ENCODE measurements around the gene PLAC9.

Gene PLAC9

DNA sequence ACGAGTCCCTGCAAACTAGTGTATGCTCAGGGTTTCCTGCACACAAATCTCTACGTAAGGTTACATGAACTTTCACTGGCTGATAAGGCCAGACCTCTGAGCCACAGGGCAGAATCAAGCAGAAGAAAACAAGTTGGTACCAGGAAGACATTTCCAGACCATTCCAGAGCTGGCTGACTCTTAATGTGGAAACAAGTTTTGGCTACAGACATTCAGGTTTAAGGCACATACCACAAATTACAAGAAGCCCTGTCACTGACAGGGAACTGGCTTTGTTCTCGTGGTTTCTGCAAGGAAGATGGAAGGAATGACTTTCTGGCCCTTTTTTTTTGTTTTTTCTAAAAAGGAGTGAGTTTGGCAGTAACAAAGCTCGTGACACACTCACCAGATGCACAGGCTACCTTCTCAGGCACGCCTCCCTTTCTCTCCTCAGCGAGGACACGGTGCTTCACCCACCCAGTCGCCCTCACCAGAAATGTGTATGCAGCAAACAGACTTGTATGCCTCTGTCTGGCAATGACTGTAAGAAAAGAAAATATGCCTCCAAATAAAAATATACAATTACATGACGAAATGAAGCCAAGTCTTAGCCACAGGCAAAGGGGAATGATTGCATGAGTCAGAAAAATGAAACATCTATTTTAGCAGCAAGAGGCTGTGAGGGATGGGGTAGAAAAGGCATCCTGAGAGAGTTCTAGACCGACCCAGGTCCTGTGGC, 22.6 kb downstream of the PLAC9 start:
- H3K9me3 Mint-ChIP-seq, result peaks cover 6% of the 10 kb centered on the region
- H3K4me3 Mint-ChIP-seq, result no peak overlapping the region
- peaks cover 48% of the 10 kb centered on the region for H3K4me1 Mint-ChIP-seq
- TF ChIP-seq CTCF (IDR thresholded peaks at IDR 0.05; ENCODE audit: unreplicated experiment in 3 of 3), result no peak
- peaks cover 4% of the 10 kb centered on the region for H3K27me3 Mint-ChIP-seq (ENCODE audit: low read depth)
- H3K27ac Mint-ChIP-seq, result peak overlapping the region in 2 of 3 experiments; percentile 66
- H3K36me3 Mint-ChIP-seq (ENCODE audit: low read depth), result peaks cover 54% of the 10 kb centered on the region

DNA sequence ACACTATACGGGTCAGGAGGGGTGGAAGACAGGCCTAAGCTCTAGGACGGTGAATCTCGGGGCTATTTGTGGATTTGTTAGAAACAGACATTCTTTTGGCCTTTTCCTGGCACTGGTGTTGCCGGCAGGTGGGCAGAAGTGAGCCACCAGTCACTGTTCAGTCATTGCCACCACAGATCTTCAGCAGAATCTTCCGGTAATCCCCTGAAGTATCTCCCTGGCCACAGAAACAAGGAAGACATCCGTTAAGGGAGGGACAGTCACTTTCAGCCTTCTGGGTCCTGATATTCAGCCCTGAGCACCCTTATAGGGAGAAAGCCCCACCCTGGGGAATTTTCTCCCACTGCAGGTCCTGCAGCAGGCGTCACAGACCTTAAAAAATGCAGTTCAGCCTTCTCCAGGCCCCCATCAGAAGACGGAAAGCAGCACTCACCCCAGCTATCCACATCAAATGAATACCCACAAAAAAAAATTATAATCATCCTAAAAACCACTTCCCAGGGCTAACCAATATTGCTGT, 23.2 kb downstream of the PLAC9 start:
- Mint-ChIP-seq H3K27ac (peak overlapping the region; percentile 38 to 66 (median 66)), H3K4me1 (peaks cover 52% of the 10 kb centered on the region), H3K36me3 (ENCODE audit: low read depth) (peaks cover 51% of the 10 kb centered on the region), H3K9me3 (peaks cover 2% of the 10 kb centered on the region), H3K27me3 (ENCODE audit: low read depth) (peaks cover 4% of the 10 kb centered on the region), H3K4me3 (no peak overlapping the region)
- no peak for TF ChIP-seq CTCF (IDR thresholded peaks at IDR 0.05; ENCODE audit: unreplicated experiment in 3 of 3)

DNA sequence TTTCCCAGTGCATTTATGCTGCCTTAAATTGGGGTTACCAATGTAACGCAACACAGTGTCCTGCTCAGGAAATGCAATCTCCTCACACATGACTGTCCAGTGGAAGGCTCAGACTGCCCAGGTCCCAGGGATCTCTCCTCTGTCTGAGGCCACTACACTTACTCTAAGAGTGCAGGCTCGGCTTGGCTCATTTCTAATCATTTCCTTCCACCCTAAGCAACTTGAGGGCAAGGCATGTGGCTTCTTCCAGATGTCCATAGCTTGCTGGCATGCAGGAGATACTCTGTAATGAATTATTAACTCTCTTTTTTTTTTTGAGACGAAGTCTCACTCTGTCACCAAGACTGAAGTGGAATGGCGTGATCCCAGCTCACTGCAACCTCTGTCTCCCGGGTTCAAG, 23.7 kb downstream of the PLAC9 start:
- Mint-ChIP-seq H3K9me3 (peaks cover 2% of the 10 kb centered on the region), H3K4me3 (no peak overlapping the region), H3K36me3 (ENCODE audit: low read depth) (peaks cover 50% of the 10 kb centered on the region), H3K4me1 (peaks cover 55% of the 10 kb centered on the region), H3K27me3 (ENCODE audit: low read depth) (peaks cover 4% of the 10 kb centered on the region), H3K27ac (peak overlapping the region in 2 of 3 experiments; percentile 38 to 66)
- TF ChIP-seq CTCF (IDR thresholded peaks at IDR 0.05; ENCODE audit: unreplicated experiment in 3 of 3), result no peak

DNA sequence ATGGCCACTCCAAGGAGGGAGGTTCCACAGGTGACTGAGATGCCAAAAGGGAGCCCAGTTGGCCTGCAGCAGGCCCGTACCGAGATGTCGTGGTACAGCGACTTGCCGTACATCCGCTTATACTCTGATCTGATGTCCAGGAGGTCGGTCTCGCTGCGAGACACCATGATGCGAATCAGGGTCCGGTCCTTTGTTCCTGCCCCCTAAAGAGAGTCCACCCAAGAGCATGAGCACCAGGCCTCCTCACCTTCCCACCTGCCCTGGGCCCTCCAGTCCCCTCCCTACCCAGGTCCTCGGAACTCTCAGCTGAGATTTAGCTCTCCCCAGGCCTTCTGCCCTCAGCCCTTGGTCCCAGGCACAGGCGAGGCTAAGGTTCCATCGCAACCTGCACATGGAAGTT, 25.0 kb downstream of the PLAC9 start:
- no peak for TF ChIP-seq CTCF (IDR thresholded peaks at IDR 0.05; ENCODE audit: unreplicated experiment in 3 of 3)
- no peak overlapping the region for H3K27ac Mint-ChIP-seq

DNA sequence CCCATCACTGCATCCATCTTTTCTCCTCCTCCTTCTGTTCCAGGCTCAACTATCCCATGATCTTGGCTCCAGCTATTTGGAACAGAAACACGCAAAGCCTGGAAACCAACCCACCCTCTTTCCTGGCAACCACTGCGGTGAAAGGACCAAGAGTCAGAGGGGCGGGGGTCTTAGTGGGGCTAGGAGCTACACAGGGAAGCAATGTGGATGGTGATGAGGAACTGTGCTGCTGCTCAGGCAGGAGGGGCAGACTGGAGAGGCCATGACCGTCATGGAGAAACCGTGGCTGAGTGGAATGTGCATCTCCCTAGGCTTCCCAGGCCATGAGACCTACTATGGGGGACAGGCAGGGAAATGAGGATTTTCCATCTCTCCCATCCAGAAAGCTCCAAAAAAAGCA, 25.6 kb downstream of the PLAC9 start:
- Mint-ChIP-seq H3K4me3 (no peak overlapping the region), H3K27ac (peak overlapping the region; percentile 67 to 94 (median 87)), H3K27me3 (ENCODE audit: low read depth) (no peaks in the 10 kb centered on the region), H3K4me1 (peaks cover 62% of the 10 kb centered on the region), H3K36me3 (ENCODE audit: low read depth) (peaks cover 49% of the 10 kb centered on the region), H3K9me3 (no peaks in the 10 kb centered on the region)
- TF ChIP-seq CTCF (IDR thresholded peaks at IDR 0.05; ENCODE audit: unreplicated experiment in 3 of 3), result no peak

More for the DNA sequence above, 25.0 kb downstream of the PLAC9 start:
- H3K27me3 Mint-ChIP-seq (ENCODE audit: low read depth), result peaks cover 3% of the 10 kb centered on the region
- no peak overlapping the region for H3K4me3 Mint-ChIP-seq
- peaks cover 2% of the 10 kb centered on the region for H3K9me3 Mint-ChIP-seq
- peaks cover 62% of the 10 kb centered on the region for H3K4me1 Mint-ChIP-seq
- H3K36me3 Mint-ChIP-seq (ENCODE audit: low read depth), result peaks cover 46% of the 10 kb centered on the region

All from nephron (organoid).